ENCODE measurements around the gene MLH3. TPM values are rescaled to one million over a fixed set of nuclear protein-coding genes. Genes with fewer than 3 reads are reported as not detected.
"Not testable (repeated sequence)": the region's sequence is repeated elsewhere in the genome, so short reads cannot be mapped to it uniquely, and the experiment has no call there.

MLH3 gene
- 4.9 and 7.7 TPM in 2 replicates for total RNA-seq (2014; rRNA removed; shearing (Covaris generic))

DNA sequence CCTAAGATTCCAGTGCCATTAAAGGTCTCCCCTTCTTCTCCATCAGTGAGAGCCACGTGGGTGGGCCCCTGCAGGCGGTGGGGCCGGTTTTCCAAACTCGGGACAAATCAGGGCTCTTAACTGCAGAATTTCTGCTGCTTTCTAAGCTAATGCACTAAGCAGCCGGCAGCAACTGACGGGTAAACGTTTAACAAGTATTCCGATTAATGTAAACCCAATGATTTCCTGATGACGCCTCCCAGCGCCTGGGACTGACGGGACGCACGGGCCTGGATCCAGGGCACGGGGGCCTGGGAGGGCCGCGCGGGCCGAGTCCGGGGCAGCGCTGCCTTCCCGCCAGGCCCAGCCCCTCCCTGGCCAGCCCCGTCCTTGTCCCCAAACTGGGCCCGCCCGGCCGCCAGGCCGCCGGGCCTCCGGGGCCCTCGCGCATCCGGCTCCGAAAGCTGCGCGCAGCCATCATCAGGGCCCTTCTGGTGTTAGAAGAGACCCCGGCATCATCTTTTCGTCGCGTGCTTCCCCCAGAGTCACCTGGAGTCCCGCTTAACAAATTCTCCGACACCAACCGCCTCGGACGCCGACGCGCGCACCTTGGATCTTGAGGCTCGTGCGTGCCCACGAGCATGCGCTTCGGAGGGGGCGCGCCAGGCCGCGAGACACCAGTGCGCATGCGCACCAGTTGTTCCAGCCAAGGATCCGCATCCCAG is at the start of gene MLH3:
Gene MLH3 (minus strand): TSS at position 616 of the 704 bp plus-strand sequence. CDS start 1,812 bp downstream, outside the sequence.
- peak; percentile 33 for DNase-seq (ENCODE audit: low spot score)

DNA sequence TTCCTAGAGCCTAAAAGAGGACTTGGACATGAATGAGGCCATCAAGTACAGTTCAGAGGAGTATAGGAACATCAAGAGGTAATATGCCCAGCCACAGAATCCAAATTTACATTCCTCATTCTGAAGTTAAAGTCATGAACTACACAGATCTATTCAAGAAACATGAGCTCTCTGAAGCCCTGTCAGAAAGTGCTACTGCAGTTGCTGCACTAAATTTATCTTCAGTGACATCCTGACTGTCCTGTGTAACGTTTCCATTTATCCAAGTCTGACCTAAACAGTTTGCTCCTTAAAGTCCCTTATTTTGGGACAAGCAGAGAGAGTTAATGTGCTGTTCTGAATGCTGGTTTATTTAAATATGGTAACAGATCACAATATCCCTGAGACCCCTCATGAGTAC is 47.4 kb upstream of the MLH3 start:
- DNase-seq (ENCODE audit: low spot score) = no peak

DNA sequence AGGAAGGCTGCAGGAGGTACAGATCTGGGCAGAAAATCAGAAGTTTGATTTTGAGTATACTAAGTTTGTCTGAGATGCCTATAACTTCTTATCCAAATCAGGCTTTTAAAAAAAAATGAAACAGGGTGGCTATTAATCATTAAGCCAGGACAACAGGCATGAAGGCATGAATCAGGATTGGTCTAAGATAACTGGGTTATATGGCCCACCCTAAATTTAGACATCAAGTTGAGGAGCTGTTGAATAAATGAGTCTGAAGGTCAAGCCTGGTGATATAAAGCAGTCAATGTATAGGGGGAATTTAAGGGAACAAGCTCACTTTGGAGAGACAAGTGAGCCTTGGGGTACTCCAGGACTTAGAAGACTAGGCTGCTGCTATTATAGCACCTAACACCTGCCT is 46.9 kb upstream of the MLH3 start:
- no peak for DNase-seq (ENCODE audit: low spot score)

DNA sequence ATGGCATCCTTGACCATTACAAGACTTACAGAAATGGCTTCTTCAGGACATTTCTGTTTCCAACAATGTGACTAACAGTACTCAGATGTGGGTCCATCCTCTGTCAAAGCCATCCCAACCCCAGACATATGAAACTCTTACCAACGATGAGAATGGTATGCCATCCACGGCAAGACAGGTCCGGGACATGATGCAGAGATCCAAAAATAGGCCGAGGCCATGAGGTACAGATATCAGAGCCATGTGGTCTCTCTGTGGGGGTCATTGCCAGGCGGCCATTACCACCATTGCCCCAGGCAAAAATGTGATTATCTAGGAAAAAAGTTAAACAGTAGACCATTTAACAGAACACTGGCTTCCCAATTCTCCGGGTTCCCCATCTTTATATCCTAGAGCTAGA is 45.7 kb upstream of the MLH3 start:
- DNase-seq (ENCODE audit: low spot score) = no peak

DNA sequence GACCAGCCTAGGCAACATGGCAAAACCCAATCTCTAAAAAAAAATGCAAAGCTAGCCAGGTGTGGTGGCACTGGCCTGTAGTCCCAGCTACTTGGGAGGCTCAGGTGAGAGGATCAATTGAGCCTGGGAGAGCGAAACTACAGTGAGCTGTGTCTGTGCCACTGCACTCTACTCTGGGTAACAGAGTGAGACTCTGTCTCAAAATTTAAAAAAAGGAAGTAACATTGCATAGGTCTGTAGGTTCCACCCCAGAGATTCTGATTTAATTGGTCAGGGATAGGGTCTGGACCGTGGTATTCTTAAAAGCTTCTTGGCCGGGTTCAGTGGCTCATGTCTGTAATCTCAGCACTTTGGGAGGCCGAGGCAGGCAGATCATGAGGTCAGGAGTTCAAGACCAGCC is 44.4 kb upstream of the MLH3 start:
- no peak for DNase-seq (ENCODE audit: low spot score)

DNA sequence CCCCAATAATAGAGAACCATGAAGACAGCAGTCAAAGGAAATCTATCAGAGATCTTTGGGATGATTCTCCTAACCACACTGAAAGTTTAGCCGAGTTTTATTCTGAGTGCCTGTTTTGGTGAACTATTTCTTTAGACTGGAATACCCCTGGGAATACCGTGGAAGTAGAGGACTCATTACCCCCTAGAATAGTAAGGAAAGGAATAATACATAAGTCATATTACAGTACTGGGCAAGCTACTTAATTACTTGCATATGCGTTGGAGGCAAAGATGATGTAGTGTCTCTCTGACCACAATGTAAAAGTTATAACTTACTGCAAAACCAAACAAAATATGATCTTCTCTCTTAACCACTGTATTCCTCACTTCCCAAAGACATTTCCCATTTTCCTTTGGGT is 43.6 kb upstream of the MLH3 start:
- no peak for DNase-seq (ENCODE audit: low spot score)

DNA sequence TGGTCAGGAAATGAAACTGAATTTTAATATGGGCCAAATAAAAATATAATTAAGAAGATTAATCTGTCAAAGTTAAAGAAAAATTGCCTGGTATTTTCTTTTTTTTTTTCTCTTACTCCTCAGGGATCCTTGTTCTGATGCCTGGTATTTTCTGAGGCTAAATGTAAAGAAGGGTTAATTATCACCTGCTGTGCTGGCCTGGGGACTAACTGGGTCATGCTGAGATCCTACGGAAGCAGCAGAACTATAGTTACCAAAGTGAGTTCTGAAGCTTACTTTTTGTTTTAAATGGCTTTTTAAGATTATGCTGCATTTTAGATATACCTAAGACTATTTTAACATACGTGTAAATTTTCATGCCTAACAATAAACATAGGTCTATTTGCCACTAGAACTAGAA is 41.4 kb upstream of the MLH3 start:
- no peak for DNase-seq (ENCODE audit: low spot score)

DNA sequence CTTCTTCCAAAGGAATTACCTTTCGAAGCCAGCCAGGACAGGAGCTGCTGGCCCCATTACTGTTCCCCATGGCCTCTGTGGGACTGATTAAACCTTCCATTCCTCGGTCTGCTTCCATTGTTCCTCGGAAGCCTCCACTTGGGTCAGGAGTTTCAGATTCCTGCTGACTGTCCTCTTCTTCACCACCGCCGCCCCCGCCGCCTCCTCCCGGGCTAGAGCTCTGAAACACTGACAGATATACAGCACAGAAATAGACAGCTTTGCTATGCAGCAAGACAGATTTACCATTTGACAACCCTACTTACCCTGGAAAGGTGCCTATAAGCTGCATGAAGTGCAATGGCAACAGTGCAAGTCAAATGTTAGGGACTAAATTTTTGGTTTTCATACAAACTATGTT is 40.0 kb upstream of the MLH3 start:
- DNase-seq (ENCODE audit: low spot score) = no peak

DNA sequence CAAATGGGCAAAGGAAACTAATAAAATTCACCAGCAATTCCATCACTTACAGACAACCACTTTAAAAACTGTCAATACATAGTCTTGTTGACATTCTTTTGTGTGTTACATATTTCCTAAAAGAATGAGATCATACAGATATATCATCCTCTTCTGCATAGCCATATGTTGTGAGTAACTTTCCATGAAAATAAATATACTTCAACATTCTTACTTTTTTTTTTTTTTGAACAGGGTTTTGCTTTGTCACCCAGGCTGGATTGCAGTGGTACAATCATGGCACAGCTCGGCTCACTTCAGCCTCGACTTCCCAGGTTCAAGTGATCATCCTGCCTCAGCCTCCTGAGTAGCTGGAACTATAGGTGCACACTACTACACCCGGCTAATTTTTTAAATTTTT is 39.1 kb upstream of the MLH3 start:
- no peak for DNase-seq (ENCODE audit: low spot score)

DNA sequence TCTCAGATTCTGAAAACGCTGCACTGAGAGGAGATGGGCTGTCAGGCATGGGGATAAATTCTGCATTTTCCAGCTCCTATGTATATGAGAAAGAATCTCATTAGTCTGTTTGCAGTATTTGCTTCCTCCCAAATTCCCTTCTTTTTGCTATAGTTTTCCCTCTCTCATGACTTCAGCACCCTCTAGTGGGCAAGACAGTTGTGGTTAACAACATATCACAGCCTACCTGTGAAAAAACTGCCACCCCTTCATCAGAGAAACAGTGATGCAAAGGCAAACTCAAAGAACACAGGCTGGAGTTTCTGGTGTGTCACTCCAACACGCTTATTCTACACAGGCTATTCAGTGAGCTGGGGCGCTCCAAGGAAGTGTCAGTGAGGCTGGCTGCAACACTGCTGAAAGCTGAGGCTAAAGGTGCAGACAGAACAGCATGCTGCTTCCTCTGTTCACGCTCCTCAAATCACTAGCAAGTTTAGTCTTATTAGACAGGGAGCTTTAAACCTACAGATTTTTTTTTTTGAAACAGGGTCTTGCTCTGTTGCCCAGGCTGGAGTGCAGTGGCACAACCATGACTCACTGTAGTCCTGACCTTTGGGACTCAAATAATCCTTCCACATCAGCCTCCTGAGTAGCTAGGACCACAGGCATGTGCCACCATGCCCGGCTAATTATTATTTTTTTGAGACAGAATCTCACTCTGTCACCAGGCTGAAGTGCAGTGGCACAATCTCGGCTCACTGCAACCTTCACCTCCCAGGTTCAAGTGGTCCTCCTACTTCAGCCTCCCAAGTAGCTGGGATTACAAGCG is 37.5 kb upstream of the MLH3 start:
- DNase-seq (ENCODE audit: low spot score) = peak; percentile 44

DNA sequence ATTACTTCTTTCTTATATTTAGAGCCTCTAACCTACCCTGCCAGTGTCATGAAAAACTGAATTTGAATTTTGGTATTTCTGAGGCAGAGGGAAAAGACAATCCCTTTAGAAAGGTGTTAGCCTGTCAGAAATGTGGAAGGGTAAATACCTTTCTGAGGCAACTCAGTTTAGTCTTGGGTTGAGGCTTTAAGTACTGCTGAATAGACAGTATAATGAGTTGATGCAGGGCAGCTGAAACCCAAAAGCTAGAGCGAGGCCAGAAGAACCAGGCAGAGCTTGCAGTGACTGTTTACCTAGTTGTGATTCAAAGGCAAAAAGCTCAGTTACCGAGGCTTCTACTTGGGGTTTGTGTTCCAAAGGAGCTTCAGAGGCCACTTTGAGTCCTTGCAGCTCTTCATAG is 36.9 kb upstream of the MLH3 start:
- no peak for DNase-seq (ENCODE audit: low spot score)

DNA sequence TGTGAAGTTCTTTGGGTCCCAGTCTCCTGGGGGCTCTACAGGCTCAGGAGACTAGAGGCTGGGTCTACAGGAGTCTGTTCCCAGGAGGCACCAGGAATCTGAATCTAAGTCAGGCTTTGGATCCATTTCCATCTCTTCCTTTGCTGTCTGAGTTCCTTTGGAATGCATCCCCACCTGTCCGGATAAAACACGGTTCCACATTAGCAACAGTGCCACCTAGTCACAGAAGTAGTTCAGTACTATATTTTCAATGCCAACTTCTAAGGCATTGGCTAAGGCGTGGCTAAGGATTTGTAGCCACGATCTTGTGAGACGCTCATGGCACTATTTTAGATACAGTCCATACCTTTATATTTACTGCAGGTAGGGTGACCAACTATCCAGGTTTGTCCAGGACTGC is 33.2 kb upstream of the MLH3 start:
- DNase-seq (ENCODE audit: low spot score) = peak; percentile 31

DNA sequence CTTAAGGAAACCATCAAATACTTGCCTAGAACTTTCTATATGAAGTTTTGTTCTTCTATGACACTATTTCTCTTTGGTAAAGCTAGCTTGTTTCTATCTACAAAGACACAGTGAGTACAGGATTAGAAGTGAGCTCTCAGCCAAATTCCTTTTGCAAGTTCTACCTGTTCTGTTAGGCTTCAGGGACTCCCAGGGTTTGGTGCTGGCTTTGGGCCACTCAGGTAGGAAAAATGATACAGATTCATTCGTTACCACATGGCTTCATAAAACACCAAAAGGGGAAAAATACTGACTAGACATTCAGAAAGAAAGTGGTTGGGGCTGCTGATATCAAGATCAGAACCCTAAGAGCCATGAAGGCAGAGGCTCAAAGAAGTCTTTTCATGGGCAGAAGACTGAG is 32.0 kb upstream of the MLH3 start:
- DNase-seq (ENCODE audit: low spot score) = no peak

DNA sequence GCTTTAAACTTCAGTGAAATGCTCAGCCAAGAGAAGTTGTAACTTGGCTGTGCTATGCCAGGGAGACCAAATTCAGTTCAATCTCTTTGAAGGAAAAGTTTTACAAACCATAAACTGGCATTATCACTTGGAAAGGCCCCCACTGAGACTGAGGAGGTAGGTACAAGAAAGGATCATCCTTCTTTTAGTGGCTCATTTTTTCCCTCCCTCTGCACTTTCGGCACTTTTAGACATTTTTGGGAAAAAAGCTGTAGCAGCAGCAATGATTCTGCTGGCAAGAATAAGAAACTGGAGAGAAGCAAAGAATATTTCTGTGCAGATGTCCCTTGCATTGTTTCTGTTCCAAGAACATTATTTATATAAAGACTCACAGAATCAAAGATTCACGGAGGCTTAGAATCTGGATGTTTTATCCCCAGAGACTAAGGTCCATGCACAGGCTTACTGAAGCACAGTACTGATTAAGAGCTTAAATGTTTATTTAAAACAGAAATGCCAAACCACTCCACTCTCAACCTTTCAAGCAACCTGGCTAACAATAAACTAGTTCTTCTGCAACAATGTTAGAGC is 30.5 kb upstream of the MLH3 start:
- DNase-seq (ENCODE audit: low spot score) = no peak

DNA sequence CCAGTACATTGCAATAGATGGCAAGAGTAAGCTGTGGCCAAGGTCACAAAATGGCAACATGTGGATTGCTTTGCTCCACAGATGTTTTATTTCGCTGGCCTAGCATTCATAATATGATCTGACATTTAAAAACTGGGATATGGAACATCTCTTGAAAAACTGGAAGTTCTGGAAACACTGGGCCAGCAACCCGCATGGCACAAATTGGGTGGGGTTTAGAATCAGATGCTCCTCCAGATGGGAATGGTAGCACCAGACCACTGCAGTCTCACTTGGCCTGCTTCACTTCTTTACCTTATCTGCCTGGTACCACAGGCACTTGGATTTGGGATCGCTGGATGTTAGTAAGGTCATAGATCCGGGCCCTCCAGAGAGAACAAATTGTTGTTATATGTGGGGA is 28.3 kb upstream of the MLH3 start:
- DNase-seq (ENCODE audit: low spot score) = no peak

DNA sequence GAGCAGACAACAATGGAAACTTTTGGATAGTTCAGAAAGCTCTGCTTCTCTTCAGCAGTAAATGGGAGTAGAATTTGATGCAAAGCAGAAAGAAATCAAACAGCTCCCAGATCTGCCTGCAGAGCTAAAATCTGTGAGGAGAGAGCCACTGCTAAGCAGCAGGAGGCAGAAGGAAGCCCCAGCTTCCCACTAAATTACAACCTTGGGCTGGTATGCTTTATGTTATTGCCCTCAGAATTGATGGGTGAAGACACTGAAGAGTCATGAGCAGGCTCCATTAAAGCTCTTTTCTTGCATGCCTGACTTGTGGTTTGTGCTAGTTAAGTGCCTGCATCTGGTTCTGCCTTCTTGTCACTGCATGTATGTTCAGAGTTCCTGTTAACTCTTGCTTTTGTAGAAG is 26.5 kb upstream of the MLH3 start:
- no peak for DNase-seq (ENCODE audit: low spot score)

DNA sequence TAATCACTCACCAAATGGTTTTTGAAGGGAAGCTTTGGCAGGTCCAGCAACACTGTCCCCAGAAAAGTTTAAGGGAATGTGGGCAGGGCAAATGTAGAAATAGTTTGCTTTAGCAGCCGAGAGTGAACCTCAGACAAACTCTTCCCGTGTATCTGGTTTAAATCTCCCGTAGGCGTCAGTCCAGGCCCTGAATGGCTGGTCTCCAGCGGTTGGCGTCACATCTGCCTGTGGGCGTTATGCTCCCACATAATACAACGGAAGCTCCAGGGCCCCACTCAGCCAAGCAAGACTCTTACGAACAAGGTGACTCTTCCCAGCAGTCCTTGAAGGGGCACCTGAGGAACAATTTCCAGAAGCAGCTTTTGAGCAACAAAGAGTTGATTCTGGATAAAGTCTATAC is 19.1 kb upstream of the MLH3 start:
- DNase-seq (ENCODE audit: low spot score) = no peak

DNA sequence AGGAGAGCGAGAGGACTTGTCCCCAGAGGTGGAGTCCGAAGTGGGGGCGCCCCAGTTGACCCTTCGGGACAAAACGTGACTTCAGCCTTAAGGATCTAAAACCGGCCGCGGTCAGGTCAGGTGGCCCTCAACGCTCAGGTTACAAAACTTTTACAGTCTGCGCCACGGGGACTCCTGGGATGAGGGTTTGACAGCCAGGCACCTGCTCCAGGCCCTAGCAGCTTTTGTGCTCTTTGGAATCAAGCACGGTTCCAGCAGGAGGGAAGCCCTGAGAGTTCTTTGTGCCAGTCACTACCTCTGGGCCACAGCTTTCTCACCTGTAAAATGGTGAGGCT is 18.5 kb upstream of the MLH3 start:
- no peak for DNase-seq (ENCODE audit: low spot score)

DNA sequence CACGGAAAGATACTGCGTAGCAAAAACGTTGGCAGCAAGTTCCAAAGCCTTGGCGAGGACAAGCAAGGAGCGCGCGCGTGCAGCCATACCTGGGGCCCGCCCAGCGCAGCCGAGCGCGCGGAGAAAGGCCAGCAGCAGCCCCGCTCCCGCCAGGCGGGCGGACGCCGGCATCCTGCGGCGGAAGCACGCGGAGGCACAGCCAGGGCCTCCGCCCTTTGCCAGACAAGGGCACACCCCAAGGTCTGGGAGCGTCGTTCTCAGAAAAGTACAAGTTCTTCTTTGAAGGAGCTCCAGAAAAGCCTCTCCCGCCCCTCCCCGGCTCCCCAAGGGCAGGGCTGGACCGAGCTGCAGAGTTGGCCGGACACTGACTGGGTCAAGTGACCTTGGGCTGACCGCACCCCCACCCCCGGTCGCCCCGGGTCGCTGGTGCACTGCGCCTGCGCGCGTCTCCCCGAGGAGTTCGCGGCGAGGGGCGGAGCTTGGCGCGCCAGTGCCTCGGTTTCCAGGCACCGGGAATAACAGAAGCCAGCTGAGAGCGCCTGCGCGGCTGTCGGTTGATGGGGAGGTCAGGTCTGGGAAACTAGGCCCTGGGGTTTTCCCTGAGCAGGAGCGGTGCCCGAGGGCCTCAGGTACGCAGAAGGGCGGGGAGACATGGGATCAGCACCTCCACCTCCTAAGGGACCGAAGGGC is 18.0 kb upstream of the MLH3 start, which contains the start of gene ZC2HC1C:
Gene ZC2HC1C (plus strand): TSS at position 521 of the 690 bp plus-strand sequence. CDS start 933 bp downstream, outside the sequence.
- DNase-seq (ENCODE audit: low spot score) = peak; percentile 60

DNA sequence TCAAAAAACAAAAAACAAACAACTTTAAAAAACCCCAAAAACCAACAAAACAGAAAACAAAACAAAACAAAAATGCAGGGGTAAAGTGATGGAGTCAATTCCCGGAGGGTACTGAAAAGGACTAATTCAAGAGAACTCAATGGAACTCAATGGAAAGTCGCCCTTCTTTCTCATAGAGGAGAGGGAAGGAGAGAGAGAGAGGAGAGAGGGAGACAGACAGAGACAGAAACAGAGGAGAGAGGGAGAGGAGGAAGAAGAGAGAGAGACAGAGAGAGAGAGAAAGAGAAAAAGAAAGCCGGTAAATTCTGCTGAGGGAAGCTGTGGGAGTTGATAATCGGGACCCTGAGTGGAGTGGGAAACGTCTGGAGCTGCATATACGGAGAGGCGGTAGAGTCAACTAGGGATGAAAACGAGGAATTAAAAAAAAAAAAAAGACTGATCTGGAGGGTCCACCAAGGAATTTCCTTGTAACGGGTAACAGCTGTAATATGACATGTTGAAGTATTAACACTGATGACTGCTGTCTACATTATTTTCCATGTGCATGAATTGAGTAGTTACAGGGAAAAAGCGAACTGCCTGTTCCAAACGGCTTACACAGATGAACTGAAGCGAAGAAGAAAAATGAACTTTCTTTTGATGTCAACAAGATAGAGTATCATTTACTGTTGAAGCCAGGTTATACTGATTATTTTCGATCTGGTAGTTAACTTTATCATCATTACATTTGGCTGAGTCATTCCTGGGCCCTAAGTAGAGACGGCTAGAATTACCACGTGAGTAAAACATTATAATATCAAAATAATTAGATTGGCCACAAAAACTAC is 17.2 kb upstream of the MLH3 start:
- DNase-seq (ENCODE audit: low spot score) = peak; percentile 13

DNA sequence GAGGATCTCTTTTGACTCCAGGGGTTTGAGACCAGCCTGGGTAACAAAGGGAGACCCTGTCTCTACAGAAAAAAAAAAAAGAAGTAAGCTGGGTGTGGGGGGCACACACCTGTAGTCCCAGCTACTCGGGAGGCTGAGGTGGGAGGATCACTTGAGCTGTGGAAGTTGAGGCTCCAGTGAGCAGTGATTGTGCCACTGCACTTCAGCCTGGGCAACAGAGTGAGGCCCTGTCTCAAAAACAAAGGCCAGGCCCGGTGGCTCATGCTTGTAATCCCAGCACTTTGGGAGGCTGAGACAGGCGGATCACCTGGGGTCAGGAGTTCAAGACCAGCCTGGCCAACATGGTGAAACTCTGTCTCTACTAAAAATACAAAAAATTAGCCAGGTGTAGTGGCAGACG is 16.5 kb upstream of the MLH3 start:
- not testable (repeated sequence) for DNase-seq (ENCODE audit: low spot score)

DNA sequence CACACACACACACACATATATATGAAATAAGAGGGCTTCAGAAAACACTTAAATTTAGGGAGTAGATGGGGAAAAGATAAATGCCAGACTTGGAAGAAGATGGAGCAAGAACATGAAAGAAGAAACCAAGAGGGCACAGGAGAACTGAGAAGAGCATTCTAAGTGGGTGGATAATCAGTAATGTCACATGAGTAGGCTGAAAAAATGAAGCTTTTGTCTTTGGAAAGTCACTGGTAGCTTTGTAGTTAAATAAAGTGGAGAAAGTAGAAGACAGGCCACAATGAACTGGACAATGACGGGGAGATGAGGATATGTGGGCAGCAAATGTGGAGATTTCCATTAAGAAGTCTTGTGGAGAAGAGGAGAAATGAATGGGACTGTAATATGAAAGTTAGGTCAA is 15.9 kb upstream of the MLH3 start:
- DNase-seq (ENCODE audit: low spot score) = no peak
